GM18870 (cell line): Measurements from ENCODE around the gene ZKSCAN4.

Experiments used
- ATAC-seq: cut with Tn5 transposase; IDR thresholded peaks from one replicate; pipeline ENCODE4 v1.9.1; 2021; ENCODE audit warnings: moderate library complexity; ENCODE audit not compliant: unreplicated experiment

The ZKSCAN4 gene

DNA sequence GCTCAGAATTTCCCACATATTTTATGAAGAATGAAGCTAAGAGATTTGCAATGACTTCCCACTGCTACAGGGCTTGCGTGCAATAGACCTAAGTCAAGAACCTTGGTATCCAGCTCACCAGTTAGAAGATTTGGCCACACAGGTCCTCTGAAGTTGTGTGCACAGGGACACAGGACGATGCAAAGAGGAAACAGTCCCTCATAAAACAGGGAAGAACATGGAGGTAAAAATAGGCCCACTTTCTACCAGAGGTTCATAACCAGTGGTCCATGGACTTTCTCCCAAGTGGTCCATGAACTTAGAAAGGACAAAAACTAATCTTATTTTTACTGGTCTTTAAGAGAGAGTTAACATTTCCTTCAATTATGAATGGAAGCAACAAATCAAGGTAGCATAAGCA is 1.3 kb downstream of the ZKSCAN4 start:
- no peak for ATAC-seq

DNA sequence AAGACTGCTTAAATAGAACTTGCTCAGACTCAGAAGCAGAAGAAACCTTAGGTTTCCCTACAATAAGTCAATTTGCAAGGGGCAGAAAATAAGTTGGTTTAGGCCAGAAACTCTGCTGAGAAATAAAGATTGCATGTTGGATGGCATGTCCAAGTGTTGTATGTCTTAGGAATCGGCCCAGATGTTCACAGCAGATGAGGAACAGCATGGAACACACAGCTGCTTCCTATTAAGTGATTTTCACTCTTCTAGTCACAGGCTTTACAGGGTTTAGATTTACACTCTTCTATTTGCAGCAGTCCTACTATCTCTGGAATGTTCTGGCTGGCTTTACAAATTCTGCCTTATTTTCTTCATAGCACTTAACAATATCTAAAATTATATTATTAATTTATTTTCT is 3.2 kb downstream of the ZKSCAN4 start:
- ATAC-seq = no peak

DNA sequence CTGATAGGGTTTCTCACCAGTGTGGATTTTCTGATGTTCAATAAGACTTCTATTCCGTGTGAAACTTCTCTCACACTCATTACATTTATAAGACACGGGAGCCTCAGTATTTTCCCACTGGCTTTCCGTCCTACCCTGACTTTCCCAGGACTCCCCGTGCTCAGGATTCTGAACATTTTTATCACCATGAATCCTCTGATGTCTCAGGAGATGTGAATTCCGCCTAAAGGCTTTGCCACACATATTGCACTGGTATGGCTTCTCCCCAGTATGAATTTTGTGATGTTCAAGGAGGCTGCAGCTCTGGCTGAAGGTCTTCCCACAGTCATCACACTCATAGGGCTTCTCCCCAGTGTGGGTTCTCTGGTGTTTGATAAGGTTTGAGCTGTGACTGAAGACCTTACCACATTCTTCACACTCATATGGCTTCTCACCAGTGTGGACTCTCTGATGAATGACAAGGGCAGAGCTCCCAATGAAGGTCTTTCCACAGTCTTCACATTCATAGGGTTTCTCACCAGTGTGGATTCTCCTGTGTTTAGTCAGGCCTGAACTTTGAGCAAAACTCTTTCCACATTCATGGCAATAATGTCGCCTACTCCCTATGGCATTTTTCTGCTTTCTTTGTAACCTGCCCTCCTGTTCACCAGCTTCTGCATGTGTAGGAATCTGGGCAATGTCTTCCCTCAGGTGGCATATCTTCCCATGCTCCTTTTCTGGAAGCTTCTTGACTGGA is 6.7 kb downstream of the ZKSCAN4 start:
- no peak for ATAC-seq

DNA sequence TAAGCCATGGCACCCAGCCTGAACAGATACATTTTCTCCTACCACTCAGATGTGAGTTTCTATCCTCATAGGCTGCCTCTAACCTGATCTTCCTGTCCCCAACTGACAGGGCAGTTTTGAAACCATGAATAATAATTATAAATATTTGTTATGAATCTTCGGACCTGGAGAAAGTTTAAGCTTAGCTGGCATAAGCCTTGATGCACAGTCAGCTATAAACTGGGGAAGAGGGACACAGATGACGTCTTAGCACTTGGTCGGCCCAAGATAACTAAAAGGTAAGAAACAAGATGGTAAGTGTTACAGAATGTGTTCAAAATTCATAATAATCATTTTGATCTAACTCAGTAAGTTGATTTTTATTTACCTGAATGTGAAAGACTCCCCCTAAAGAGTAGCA is 8.1 kb downstream of the ZKSCAN4 start:
- no peak for ATAC-seq

DNA sequence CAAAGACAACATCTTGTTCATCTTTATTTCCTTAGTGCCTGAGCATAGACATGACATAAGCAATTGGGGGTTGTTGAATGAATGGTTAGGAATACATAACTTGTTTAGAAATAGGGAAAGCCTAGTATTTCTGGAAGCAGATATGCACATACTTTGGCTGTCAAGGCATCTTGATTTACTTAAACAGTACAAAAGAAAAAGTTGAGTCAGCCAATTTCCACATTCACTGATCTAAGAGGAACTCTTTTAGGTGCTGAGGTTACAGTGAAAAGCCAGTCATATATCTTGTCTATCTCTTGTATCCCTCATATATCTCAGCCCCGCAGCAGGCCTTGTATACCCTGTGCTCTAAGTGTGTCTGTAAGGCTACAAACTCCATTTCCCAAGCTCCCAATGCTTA is 11.6 kb downstream of the ZKSCAN4 start:
- ATAC-seq = no peak

DNA sequence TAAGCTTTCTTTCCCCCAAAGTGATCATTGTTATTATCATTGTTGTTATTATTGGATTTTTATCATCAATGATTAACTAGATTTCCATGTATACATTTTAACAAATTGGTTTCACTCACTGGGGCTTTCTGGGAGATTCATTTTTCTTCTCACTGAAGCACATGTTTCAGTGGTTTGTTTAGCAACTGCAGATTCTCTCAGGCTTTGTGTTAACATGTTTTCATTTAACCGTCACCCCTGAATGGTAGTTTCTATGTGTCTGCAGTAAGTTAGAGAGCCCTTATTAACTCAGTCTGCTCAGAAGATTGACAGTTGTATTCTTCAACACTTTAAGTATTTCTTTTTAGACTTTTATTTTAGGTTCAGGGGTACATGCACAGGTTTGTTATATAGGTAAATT is 12.4 kb downstream of the ZKSCAN4 start:
- no peak for ATAC-seq

DNA sequence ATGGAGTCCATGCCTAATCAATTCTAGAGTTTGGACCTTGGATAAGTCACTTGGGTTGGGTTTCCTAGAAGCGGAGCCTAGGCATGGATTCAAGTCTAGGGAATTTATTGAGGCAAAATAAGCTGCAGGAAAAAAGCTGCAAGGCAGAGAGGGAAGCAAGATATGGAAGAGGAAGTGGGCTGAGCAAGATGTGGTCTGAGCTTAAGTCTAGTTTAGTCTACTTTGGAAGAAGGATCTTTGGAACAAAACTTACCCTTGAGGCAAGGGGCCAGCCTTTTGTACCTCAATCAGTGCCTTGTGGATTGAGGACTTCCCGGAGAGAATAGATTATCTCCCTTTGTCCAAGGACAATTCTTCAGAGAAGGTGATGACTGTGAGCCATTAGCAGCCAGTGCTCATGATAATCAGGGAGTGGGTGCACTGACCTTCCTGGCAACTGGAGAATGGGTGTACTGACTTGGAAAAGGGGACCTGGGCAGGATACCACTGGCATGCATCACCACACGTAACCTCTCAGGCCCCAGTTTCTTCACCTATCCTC is 16.1 kb downstream of the ZKSCAN4 start:
- no peak for ATAC-seq

DNA sequence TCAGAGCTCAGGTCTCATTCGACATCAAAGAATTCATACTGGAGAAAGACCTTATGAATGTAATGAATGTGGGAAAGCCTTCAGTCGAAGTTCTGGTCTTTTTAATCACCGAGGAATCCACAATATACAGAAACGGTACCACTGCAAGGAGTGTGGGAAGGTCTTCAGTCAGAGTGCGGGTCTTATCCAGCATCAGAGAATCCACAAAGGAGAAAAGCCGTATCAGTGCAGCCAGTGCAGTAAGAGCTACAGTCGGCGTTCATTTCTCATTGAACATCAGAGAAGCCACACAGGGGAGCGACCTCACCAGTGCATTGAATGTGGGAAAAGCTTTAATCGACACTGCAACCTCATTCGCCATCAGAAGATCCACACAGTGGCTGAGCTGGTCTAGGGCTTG is 19.3 kb downstream of the ZKSCAN4 start:
- ATAC-seq = no peak

DNA sequence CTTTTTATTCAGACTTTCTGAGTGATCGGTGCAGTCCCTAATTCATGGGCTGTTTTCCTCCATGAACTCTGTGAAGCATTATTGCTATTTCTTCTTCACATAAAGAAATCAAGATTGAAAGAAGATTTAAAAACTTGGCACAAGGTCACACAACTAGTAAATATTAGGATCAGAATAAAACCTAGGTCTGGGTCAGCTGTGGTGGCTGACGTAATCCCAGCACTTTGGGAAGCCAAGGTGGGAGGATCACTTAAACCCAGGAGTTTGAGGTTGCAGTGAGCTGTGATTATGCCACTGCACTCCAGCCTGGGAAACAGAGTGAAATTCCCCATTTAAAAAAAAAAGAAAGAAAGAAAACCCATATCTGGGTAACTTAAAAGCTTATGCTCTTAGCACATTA is 25.6 kb downstream of the ZKSCAN4 start:
- ATAC-seq = no peak

DNA sequence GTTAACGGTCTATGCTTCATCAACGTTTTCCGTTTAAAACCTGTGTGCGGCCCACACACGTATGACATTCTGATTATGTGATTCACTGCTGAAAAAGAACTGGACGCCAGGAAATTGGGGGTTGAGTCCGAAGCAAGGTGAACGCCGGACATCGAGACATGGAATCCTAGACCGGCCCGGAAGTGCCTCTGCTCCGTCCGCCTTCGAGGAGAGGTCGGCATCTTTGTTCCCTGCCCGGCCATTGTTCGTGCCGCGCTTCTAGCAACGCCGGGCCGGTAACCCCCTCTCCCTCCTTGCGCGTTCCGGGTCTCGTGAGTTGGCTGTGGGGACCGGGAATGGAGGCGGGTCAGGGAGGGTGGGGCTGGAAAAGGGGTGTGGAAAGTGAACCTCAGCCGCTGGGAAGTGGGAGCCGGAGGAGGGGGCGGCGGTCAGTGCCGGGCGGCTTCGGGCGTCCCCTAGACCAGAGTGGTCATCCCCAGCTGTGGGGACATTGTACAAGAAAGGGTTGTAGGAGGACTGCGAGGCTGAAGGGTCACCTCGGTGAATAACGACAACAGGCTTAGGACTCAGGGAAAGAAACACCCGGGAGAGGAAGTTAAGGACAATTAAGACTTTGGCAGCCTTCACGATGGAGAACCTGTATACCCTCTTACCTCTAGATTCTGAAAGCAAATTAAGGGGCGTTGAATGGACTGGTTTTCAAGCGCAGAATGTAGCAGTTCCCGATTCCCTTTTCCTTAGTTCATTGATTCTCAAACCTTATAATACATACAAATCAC is 26.8 kb downstream of the ZKSCAN4 start, which contains the start of gene ZSCAN9:
TSS of gene ZSCAN9 (plus strand) at position 220 of the 779 bp plus-strand sequence. CDS start 1,810 bp downstream, outside the sequence.
- ATAC-seq = no peak

DNA sequence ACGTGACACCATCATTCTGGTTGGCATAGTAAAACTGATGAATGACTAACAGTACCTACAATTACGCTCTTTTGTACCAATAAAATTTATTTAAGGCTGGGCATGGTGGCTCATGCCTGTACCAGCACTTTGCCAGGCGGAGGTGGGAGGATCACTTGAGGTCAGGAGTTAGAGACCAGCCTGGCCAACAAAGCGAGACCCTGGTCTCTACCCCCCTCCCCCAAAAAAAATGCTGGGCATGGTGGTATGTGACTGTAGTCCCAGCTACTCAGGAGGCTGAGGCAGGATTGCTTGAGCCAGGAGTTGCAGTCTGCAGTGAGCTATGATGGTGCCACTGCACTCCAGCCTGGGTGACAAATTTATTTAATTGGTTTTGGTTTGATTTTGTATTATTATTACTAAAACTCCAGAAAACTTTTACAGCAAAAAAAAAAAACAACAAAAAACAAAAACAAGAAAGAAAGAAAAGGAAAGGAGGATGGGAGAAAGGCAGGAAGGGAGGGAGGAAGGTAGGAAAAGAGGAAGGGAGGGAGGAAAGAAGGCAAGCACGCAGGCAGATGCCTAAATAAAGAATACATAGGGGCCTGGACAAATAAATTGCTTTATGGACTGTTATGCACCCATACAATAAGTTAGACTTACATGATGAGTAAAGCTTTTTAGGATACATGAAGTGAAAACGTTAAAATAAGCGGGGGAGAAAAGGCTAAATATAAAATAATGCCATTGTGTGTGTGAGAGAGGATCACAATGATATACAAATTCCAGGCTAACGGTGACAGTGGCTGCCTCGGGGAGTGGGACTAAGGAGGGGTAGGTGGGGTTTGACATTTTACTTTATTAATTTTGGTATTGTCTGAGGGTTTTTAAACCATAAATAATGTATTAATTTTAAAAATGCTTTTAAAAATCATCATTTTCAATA is 27.7 kb downstream of the ZKSCAN4 start:
- ATAC-seq = no peak

DNA sequence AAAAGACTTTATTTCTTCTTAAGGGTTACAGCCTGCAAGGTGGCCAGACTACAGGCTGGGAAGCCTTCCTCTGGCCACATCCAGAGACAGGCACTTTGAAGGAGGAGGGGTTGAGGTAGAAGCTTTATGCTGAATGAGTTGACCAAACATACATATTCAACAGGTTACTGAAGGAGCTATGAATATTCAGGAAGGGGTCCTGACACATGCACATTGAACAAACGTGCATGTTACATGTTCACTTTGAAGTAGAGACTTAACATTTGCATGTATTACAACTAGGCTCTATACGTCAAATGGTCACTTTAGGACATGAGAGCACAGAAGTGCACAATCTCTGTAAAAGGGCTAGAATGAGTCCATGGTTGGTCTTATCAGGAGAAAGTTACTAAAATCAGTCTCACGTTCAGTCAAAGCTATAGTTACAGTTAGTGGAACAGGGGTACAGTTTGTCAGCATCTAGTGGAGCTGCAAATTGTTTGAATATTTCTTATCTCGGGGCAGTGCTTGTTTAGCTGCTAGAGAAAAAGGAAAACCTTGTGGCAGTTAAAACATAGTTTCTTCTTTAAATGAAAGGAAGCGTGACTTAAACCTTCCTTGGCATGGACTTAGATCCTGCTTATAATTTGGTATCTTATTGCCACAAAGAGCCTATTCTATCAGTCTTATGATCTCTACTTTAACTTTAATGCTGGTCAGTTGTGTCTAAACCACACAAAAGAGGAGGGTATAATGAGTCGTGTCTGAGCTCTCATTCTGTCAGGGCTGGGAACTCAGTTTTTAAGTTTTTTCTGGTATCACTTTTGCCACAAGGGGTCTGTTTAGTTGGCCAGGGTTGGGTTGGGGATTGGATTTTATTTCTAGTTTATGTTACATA is 31.6 kb downstream of the ZKSCAN4 start:
- ATAC-seq = no peak

DNA sequence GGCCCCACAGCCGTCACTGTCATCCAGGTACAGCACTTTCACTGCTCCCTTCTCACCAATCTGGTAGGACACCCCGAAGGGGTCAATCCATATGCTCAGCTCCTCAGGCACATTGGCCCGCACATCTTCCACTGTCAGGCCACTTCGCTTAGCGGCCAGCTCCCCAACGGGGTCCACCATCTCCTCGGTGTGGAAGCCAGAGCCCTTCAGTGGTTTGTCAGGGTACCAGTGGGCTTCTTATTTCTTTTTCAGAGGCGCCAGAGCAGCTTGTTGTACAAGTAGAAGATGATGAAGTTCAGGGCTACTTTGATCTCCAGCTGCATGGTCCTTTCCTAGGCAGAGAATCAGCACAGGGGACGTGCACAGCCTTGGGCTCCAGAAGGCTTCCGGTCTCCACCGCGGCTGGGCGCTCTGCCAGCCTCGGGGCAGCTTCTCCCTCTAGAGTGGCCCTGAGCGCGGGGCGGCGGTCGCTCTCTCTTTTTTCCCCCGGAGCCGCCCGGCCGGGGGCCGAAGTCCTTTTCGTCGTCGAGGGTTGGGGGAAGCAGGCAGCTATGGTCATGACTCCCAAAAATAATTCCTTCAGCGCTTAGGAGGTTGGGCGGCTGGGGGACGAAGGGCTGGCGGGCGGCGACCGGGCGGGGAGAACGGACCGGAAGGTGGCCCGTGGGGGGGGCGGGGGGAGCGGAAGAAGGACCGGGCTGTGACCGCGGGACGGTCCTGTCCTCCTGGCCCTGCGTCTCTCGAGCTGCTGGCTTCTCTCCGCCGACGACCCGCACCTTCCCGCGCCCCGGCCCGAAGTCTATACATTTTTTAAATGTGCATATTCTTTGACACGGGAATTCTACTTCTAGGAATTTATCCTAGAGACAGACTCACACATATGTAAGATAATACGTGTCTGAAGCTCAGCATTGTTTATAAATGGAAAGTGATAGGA is 33.5 kb downstream of the ZKSCAN4 start:
- no peak for ATAC-seq

DNA sequence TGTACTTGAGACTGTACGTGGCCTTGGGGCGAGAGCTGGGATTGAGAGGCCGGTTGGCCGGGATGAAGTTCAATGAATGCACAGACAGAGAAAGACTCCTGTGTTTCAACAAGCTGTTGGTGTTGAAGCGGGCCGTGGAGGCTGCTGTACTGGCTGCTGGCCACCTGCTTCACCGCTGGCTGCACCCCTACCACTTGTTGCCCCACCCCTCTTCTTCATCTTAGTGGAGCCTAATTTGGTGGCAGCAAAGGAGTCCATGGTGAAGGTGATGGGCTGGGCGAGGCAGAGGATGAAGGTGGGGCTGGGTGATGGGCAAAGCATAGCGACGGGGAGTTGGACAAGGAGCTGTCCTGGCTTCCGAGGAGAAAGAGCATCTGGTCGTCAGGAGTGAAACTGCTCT is 34.2 kb downstream of the ZKSCAN4 start:
- ATAC-seq = no peak

DNA sequence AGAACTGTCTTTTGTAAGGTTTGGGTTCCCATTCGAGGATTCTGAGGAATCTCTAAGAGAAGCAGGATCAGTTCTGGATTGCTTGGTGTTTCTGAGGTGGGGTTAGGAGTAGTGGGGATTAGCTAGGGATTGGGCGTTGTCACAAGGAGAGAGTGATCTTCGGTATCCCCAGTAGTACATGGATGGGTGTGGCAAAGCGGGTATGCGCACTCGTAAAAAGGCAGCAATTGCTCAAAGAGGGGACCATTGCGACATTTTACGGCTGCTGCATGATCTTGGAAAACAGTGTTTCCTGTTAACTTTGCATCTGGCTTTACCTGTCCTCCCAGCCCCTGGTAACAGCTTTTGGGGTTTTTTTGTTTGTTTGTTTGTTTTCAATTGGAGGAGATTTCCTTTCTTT is 36.6 kb downstream of the ZKSCAN4 start:
- ATAC-seq = no peak

DNA sequence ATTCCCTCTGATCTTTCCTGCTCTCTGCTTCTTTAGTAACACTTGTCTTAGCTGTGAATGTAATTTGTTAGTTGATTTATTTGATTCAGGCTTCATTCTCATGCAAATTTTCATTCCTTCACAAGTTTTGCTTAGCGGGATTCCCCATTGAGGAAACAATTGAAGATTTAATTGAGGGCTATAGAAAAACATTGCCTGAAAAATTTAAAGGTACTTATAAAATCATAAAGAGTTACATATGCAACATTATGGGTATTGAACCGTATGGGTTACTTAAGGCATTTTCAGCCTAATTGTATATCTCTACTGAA is 38.9 kb downstream of the ZKSCAN4 start:
- ATAC-seq = no peak

DNA sequence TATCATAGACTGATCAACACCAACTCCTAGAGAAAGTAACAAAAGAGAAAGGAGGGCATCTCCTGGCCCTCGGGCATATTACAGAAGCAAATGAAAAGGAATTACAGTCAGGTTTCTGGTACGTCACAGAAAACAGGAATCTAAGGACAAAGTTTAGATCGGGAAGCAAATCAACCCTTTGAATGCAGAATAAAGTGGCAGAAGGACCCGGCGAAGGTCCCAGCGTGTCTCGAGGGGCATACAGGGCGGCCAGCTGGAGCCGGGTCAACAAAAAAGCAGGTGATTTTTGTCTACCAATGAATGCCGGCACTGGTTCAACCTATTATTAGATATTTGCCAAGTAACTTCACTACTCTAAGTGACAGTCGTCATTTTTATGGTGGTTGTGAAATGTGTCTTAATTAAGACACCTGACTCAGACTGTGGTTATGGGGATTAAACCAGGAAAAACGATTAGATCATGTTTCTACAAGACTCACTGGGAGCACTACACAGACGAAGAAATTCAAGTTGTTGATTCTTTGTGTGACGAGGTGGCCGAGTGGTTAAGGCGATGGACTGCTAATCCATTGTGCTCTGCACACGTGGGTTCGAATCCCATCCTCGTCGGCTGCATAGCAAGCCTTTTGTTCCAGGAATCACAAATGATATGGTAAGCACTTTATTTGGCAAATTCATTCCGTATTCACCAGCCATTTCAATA is 39.4 kb downstream of the ZKSCAN4 start:
- ATAC-seq = peak; percentile 38

DNA sequence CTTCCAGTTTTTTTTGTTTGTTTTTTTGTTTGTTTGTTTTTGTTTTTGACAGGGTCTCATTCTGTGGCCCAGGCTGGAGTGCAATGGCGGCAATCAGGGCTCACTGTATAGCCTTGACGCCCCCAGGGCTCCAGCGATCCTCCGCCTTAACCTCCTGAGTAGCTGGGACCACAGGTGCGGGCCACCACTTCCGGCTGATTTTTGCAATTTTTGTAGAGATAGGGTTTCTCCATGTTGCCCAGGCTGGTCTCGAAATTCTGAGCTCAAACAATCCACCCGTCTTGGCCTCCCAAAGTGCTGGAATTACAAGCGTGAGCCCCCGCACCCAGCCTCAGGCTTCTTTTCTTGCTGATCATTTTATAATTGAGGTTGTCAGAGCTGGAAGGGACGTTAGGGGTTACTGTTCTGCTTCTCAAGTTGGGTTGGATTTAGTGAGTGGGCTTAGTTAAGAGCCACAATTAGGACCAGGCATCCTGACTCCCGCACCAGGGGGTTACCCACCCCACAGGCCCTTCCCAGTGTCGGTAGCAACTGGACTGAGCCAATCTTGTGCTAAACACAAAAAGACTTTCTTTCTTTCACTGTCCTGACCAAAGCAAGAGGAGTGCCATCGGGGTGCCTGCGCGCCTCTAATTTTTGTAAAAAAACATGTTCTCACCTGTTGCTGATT is 40.1 kb downstream of the ZKSCAN4 start:
- peak; percentile 25 for ATAC-seq
